GM12874 (cell line): Measurements from ENCODE around the gene CD276.

ENCODE experiments used
- CTCF ChIP-seq: IDR thresholded peaks from 2 replicates; pipeline ENCODE4 v1.5.1; 2011; ENCODE audit warnings: low read depth, mild to moderate bottlenecking, control low read depth, low read length, moderate library complexity; ENCODE audit not compliant: insufficient read depth

The CD276 gene

GRCh38 chr15:73680549-73680948 lies 3.6 kb upstream of the CD276 start:
- TF ChIP-seq CTCF = no peak

GRCh38 chr15:73681063-73681462 lies 3.1 kb upstream of the CD276 start:
- no peak for TF ChIP-seq CTCF

GRCh38 chr15:73681856-73682599 lies 2.2 kb upstream of the CD276 start:
- no peak for TF ChIP-seq CTCF

- no peak for TF ChIP-seq CTCF
Measured at GRCh38 chr15:73682600-73683090, 1.5 kb upstream of the CD276 start.

- TF ChIP-seq CTCF = no peak
Measured at GRCh38 chr15:73683257-73683776, 866 bp upstream of the CD276 start.

GRCh38 chr15:73684581-73685455 lies 635 bp downstream of the CD276 start:
- no peak for TF ChIP-seq CTCF

- no peak for TF ChIP-seq CTCF
Measured at GRCh38 chr15:73685981-73686380, 1.8 kb downstream of the CD276 start.
